Right lobe of liver (tissue), 6 donors: ENCODE results near the gene C9orf72. TPM values are rescaled to one million over a fixed set of nuclear protein-coding genes. Genes with fewer than 3 reads are reported as not detected.

ENCODE experiments used
- ATAC-seq, 4 donors: fragments of 200-7000 bp; cut with Tn5 transposase; one replicate each; pipeline ENCODE4 v1.9.1; 2020; ENCODE audit warnings: mild to moderate bottlenecking in 4 of 4, moderate library complexity in 4 of 4
- DNase-seq, 3 donors: peaks; one replicate each; pipeline ENCODE4 v3.0.0-alpha.2; 2020
- H3K27ac ChIP-seq, 3 donors: fragments of 200-600 bp; one replicate each; pipeline ENCODE4 v1.8.0; 2022
- H3K27me3 ChIP-seq, 2 donors: fragments of 200-600 bp; one replicate each; pipeline ENCODE4 v1.8.0; 2022
- H3K36me3 ChIP-seq, 4 donors: fragments of 200-600 bp; sonication (generic) in 1 of 4; one replicate each; pipeline versions ENCODE4 v1.5.1 to v1.8.0; 2017 to 2022; ENCODE audit warnings: control low read depth in 1 of 4
- H3K4me1 ChIP-seq, 4 donors: fragments of 200-600 bp; sonication (generic) in 1 of 4; one replicate each; pipeline versions ENCODE4 v1.5.1 to v1.8.0; 2017 to 2022; ENCODE audit warnings: control low read depth in 1 of 4
- H3K4me3 ChIP-seq, 3 donors: fragments of 200-600 bp; one replicate each; pipeline ENCODE4 v1.8.0; 2022
- H3K9me3 ChIP-seq, 4 donors: fragments of 200-600 bp; sonication (generic) in 1 of 4; one replicate each; pipeline versions ENCODE4 v1.5.1 to v1.8.0; 2017 to 2022; ENCODE audit warnings: control low read depth in 1 of 4
- POLR2A ChIP-seq: fragments of 450-650 bp; IDR thresholded peaks from one replicate; pipeline ENCODE4 v1.6.1; 2017; ENCODE audit warnings: antibody characterized with exemption, mild to moderate bottlenecking
- WGBS: methylation state at CpG from one replicate; pipeline ENCODE4 v1.1.6; 2018; ENCODE audit warnings: low coverage, low lambda C conversion rate; ENCODE audit not compliant: insufficient coverage; ENCODE audit errors: missing lambda C conversion rate; 5-methylcytosine and 5-hydroxymethylcytosine counted together
- intact Hi-C, 2 donors: fragments of 100-400 bp; cut with DNase I; formaldehyde crosslinking; loops; one replicate each; pipeline versions ENCODE4 v1.11.2 to v1.14.1; 2022
- long read RNA-seq: library from polyadenylated mRNA; unstranded; transcript quantifications from one replicate; pipeline ENCODE4 v2.0.0, GENCODE V29; 2019
- total RNA-seq, 6 experiments: library from RNA; depleted of rRNA in 2 of 6; stranded (reverse); fragments of >200 nt in 2 of 6; fragmentation: NEBNext Ultra II Directional in 3 of 6; extraction: Animal tissue kit (Norgen Biotek cat#: 25700) in 3 of 6; gene quantifications; one replicate each; pipeline versions ENCODE4 v1.1.0 to v1.2.4, GENCODE V29; 2016 to 2023
- TF ChIP-seq, protein P1 (sequence below), 4 donors: fragments of 200-600 bp in 3 of 4; fragments of 450-650 bp in 1 of 4; IDR thresholded peaks; one replicate each; pipeline versions ENCODE4 v1.5.1 to v1.8.0; 2016 to 2022; ENCODE audit warnings: antibody characterized with exemption in 4 of 4, mild to moderate bottlenecking in 2 of 4
- donor health status: DM: no; HTN: yes; CAD: no.
- donor health status: DM: no; HTN: no; CAD: no.
- donor health status: DM: no; HTN: no; CAD: no.
- donor health status: DM: no; HTN: yes; CAD: no.
- donor health status: DM: no; HTN: yes; CAD: no.

Gene C9orf72, protein sequence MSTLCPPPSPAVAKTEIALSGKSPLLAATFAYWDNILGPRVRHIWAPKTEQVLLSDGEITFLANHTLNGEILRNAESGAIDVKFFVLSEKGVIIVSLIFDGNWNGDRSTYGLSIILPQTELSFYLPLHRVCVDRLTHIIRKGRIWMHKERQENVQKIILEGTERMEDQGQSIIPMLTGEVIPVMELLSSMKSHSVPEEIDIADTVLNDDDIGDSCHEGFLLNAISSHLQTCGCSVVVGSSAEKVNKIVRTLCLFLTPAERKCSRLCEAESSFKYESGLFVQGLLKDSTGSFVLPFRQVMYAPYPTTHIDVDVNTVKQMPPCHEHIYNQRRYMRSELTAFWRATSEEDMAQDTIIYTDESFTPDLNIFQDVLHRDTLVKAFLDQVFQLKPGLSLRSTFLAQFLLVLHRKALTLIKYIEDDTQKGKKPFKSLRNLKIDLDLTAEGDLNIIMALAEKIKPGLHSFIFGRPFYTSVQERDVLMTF
- total RNA-seq = 1 to 10 TPM; 4.9 to 7.7 (median 6.8) TPM
- long read RNA-seq, partial matches to known transcripts = 0 of 2 reads
- long read RNA-seq, other reads (novel, unspliced or antisense) = 2 of 2 reads

DNA sequence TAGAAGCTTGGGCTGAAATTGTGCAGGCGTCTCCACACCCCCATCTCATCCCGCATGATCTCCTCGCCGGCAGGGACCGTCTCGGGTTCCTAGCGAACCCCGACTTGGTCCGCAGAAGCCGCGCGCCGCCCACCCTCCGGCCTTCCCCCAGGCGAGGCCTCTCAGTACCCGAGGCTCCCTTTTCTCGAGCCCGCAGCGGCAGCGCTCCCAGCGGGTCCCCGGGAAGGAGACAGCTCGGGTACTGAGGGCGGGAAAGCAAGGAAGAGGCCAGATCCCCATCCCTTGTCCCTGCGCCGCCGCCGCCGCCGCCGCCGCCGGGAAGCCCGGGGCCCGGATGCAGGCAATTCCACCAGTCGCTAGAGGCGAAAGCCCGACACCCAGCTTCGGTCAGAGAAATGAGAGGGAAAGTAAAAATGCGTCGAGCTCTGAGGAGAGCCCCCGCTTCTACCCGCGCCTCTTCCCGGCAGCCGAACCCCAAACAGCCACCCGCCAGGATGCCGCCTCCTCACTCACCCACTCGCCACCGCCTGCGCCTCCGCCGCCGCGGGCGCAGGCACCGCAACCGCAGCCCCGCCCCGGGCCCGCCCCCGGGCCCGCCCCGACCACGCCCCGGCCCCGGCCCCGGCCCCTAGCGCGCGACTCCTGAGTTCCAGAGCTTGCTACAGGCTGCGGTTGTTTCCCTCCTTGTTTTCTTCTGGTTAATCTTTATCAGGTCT, at the start of gene C9orf72:
Gene C9orf72, minus strand, starts transcription at position 564 of the 716 bp plus-strand sequence. CDS start 6,361 bp downstream, outside the sequence.
- Histone ChIP-seq H3K4me1 (peaks cover 0 to 17% (median 8%) of the 10 kb centered on the region in 4 donors), H3K27me3 (no peaks in the 10 kb centered on the region), H3K9me3 (no peaks in the 10 kb centered on the region), H3K4me3 (peak within 1 kb of the TSS; percentile 65 to 85 (median 78)), H3K36me3 (no peaks in the 10 kb centered on the region), H3K27ac (peak within 1 kb of the TSS; percentile 95 to 100 (median 98))
- DNase-seq (peak; percentile 89 to 91 (median 91)), ATAC-seq (peak; percentile 89 to 94 (median 91))
- TF ChIP-seq POLR2A = peak; percentile 92
- TF ChIP-seq, protein P1, sequence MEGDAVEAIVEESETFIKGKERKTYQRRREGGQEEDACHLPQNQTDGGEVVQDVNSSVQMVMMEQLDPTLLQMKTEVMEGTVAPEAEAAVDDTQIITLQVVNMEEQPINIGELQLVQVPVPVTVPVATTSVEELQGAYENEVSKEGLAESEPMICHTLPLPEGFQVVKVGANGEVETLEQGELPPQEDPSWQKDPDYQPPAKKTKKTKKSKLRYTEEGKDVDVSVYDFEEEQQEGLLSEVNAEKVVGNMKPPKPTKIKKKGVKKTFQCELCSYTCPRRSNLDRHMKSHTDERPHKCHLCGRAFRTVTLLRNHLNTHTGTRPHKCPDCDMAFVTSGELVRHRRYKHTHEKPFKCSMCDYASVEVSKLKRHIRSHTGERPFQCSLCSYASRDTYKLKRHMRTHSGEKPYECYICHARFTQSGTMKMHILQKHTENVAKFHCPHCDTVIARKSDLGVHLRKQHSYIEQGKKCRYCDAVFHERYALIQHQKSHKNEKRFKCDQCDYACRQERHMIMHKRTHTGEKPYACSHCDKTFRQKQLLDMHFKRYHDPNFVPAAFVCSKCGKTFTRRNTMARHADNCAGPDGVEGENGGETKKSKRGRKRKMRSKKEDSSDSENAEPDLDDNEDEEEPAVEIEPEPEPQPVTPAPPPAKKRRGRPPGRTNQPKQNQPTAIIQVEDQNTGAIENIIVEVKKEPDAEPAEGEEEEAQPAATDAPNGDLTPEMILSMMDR (IDR thresholded peaks at IDR 0.05) = no peak
- WGBS = 0% methylated on average over 27 of the region's 72 CpGs
- intact Hi-C loops = no loop called here

DNA sequence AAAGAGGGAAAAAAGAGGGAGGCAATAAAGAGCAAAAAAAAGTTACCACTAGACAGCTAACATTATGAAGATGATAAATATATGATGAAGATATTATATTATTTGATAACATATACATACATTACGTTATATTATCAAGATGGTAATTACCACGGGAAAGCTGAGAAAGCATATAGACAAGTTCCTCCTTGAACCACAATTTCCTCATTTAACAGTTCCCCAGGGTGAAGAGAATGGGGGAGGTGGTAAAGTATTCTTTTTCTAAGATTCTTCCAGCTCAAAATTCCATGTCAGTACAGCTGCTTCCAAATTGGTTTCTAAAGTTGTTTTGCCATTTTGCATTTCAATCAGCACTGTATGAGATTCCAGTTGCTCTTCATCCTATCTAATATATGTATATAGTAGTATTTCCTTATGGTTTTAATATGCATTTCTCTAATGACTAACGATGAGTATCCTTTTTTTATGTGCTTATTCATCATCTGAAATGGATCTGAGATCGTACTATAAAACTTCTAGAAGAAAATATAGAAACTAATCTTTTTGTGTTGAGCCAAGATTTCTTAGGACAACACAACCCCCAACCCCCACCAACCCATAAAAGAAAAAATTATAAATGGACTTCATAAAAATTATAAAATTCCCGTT, 49.5 kb upstream of the C9orf72 start:
- Histone ChIP-seq H3K27me3 (no peaks in the 10 kb centered on the region), H3K4me3 (no peak overlapping the region), H3K9me3 (no peaks in the 10 kb centered on the region), H3K4me1 (no peaks in the 10 kb centered on the region), H3K27ac (no peak overlapping the region), H3K36me3 (no peaks in the 10 kb centered on the region)
- 49% methylated on average over 5 of the region's 5 CpGs for WGBS
- no peak for DNase-seq
- TF ChIP-seq, protein P1 (IDR thresholded peaks at IDR 0.05) = no peak
- TF ChIP-seq POLR2A = no peak
- intact Hi-C loops = no loop called here
- ATAC-seq = no peak

DNA sequence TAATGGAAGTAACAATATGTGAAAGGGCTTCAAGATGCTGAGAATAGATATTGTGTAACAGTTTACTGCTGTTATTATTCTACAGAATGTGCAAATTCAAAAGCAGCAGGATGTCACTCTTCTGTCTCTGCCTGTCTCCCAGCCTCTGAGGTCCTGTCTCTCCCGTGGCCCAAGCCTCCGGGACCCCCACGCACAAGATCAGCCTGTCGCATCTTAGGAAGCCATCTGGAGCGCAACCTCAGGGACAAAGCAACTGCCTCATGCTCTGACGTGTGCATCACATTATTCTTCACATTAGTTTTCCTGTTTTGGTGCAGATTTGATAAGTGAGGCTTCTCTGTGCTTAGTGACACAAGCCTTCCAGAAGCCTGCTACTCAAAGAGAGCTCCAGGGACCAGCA, 46.5 kb upstream of the C9orf72 start:
- DNase-seq = no peak

DNA sequence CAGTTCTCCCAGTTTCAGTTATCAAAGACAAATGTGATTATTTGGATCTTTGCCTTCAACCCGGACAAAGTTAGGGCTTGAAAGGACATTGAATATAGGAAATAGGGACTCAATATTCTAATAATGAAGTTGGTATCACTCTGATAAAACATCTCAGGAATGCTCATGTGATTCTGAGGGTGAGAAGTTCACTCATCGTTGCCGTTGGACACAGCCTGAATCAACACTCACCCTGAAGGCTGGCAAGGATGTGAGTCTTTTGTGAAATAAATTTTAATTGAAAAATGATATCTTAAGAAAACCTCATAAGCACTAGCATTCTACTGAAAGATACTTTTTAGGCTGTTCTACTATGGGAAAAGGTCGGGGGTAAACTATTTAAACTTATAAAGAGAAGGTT, 44.8 kb upstream of the C9orf72 start:
- Histone ChIP-seq H3K36me3 (no peaks in the 10 kb centered on the region), H3K27ac (no peak overlapping the region), H3K9me3 (no peaks in the 10 kb centered on the region), H3K4me3 (no peak overlapping the region), H3K4me1 (no peaks in the 10 kb centered on the region), H3K27me3 (no peaks in the 10 kb centered on the region)
- TF ChIP-seq POLR2A = no peak
- TF ChIP-seq, protein P1 (IDR thresholded peaks at IDR 0.05) = no peak
- WGBS = 51% methylated on average over 4 of the region's 4 CpGs
- DNase-seq = no peak
- ATAC-seq = no peak
- intact Hi-C loops = no loop called here

More for the DNA sequence above, 46.5 kb upstream of the C9orf72 start:
- no peak for ATAC-seq
- H3K27ac ChIP-seq = no peak overlapping the region
- 85% methylated on average over 4 of the region's 6 CpGs for WGBS
- no peaks in the 10 kb centered on the region for H3K36me3 ChIP-seq
- H3K4me3 ChIP-seq = no peak overlapping the region
- TF ChIP-seq, protein P1 (IDR thresholded peaks at IDR 0.05) = no peak
- TF ChIP-seq POLR2A = no peak
- intact Hi-C loops = no loop called here
- no peaks in the 10 kb centered on the region for H3K27me3 ChIP-seq
- H3K4me1 ChIP-seq = no peaks in the 10 kb centered on the region
- H3K9me3 ChIP-seq = no peaks in the 10 kb centered on the region
